OCI-LY3 (cell line): ENCODE measurements around the gene BZW1.

ENCODE experiments used
- CTCF ChIP-seq: fragments of 200-600, 300-600 bp; sonication (generic); IDR thresholded peaks from 2 replicates; pipeline ENCODE4 v1.5.1; 2014; ENCODE audit warnings: antibody characterized with exemption, low read length, low read depth
- EZH2phosphoT487 ChIP-seq: fragments of 200-600 bp; shearing (Covaris generic); IDR thresholded peaks from 2 replicates; pipeline ENCODE4 v1.6.1; 2018; ENCODE audit warnings: antibody characterized with exemption, mixed run types, low read depth

- no peak for TF ChIP-seq CTCF
- no peak for TF ChIP-seq EZH2phosphoT487
Observed at GRCh38 chr2:200774920-200775319, 36.8 kb upstream of the BZW1 start.
